Osteoblast (primary cell): ENCODE results near the gene COPG2. TPM values are rescaled to one million over a fixed set of nuclear protein-coding genes. Genes with fewer than 3 reads are reported as not detected.
"Not testable (repeated sequence)": the region's sequence is repeated elsewhere in the genome, so short reads cannot be mapped to it uniquely, and the experiment has no call there.

Source experiments
- DNase-seq: peaks from one replicate; pipeline ENCODE4 v3.0.0; 2011; ENCODE audit warnings: low spot score, mixed read lengths; ENCODE audit not compliant: insufficient read length; ENCODE audit errors: missing footprints
- H2AFZ ChIP-seq: 2 replicates; pipeline ENCODE4 v1.6.0; 2011; ENCODE audit warnings: mild to moderate bottlenecking, low read length
- H3K27ac ChIP-seq: 2 replicates; pipeline ENCODE4 v1.5.1; 2011; ENCODE audit warnings: mild to moderate bottlenecking, low read depth, low read length, moderate library complexity
- H3K27me3 ChIP-seq: 2 replicates; pipeline ENCODE4 v1.6.0; 2012; ENCODE audit warnings: mild to moderate bottlenecking, control low read depth, inconsistent platforms, low read length, moderate library complexity; ENCODE audit not compliant: insufficient read depth
- H3K36me3 ChIP-seq: 2 replicates; pipeline ENCODE4 v1.5.1; 2011; ENCODE audit warnings: mild to moderate bottlenecking, low read length, control low read depth, moderate library complexity; ENCODE audit not compliant: insufficient read depth
- H3K4me1 ChIP-seq: 2 replicates; pipeline ENCODE4 v1.5.1; 2011; ENCODE audit warnings: mild to moderate bottlenecking, low read length, control low read depth, moderate library complexity; ENCODE audit not compliant: insufficient read depth
- H3K4me2 ChIP-seq: 2 replicates; pipeline ENCODE4 v1.6.0; 2011; ENCODE audit warnings: mild to moderate bottlenecking, low read length; ENCODE audit not compliant: insufficient read depth
- H3K4me3 ChIP-seq: fragments of 200-600 bp; sonication (generic); 3 replicates; pipeline ENCODE4 v1.5.1; 2012; ENCODE audit warnings: mild to moderate bottlenecking, low read length, inconsistent platforms; ENCODE audit not compliant: insufficient read depth
- H3K79me2 ChIP-seq: 2 replicates; pipeline ENCODE4 v1.6.0; 2012; ENCODE audit warnings: mild to moderate bottlenecking, low read length, control low read depth, inconsistent platforms; ENCODE audit not compliant: insufficient read depth
- H3K9me3 ChIP-seq: 2 replicates; pipeline ENCODE4 v1.5.1; 2011; ENCODE audit warnings: low read depth, low read length, control low read depth
- H4K20me1 ChIP-seq: 2 replicates; pipeline ENCODE4 v1.6.0; 2012; ENCODE audit warnings: mild to moderate bottlenecking, low read length, control low read depth; ENCODE audit not compliant: insufficient read depth
- CTCF ChIP-seq: IDR thresholded peaks from 2 replicates; pipeline ENCODE4 v1.5.1; 2011; ENCODE audit warnings: mild to moderate bottlenecking, low read depth, low read length, moderate library complexity; ENCODE audit errors: extremely low read depth
- total RNA-seq: library from RNA; depleted of rRNA; stranded (reverse); fragments of >200 nt; gene quantifications from 2 replicates; pipeline ENCODE4 v1.2.3, GENCODE V29; 2012

COPG2 gene
- total RNA-seq, 1 donor, result 59.7 TPM

DNA sequence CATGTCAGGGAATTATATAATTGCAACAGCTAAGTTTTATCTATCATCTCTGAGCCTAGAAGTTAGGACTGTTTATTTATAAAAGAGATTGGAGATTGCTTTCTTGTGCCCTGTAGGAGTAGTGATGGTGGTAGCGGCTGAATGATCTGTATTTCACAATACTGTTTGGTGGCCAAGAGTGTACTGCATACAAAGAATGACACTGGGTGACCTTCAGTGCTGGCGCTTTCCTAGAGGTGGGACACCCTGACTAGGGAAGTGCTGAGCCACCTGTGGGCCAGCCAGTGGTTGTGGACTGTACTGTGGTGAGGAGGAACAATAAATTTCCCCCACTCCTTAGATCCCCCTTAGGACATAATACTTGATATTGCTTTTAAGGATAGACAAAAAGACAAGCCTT is 53.0 kb downstream of the COPG2 start:
- Histone ChIP-seq H3K27ac (no peak overlapping the region), H3K4me2 (no peak overlapping the region), H3K36me3 (peaks cover 6% of the 10 kb centered on the region), H3K4me3 (no peak overlapping the region), H3K4me1 (no peaks in the 10 kb centered on the region), H2AFZ (no peak overlapping the region), H3K79me2 (no peaks in the 10 kb centered on the region), H3K27me3 (no peaks in the 10 kb centered on the region), H4K20me1 (no peaks in the 10 kb centered on the region), H3K9me3 (no peaks in the 10 kb centered on the region)
- TF ChIP-seq CTCF, result no peak
- no peak for DNase-seq

- Histone ChIP-seq H3K36me3 (peaks cover 10% of the 10 kb centered on the region), H3K4me2 (no peak overlapping the region), H4K20me1 (no peaks in the 10 kb centered on the region), H3K9me3 (no peaks in the 10 kb centered on the region), H3K27ac (no peak overlapping the region), H3K27me3 (no peaks in the 10 kb centered on the region), H3K4me1 (no peaks in the 10 kb centered on the region), H3K79me2 (no peaks in the 10 kb centered on the region), H2AFZ (no peak overlapping the region), H3K4me3 (no peak overlapping the region)
- TF ChIP-seq CTCF, result no peak
- DNase-seq, result no peak
Observed at GRCh38 chr7:130614449-130614848, 54.1 kb downstream of the COPG2 start.

- Histone ChIP-seq H3K4me1 (no peaks in the 10 kb centered on the region), H4K20me1 (no peaks in the 10 kb centered on the region), H3K9me3 (no peaks in the 10 kb centered on the region), H3K27me3 (no peaks in the 10 kb centered on the region), H3K36me3 (peaks cover 15% of the 10 kb centered on the region), H3K4me2 (no peak overlapping the region), H3K4me3 (no peak overlapping the region), H3K79me2 (no peaks in the 10 kb centered on the region), H3K27ac (no peak overlapping the region), H2AFZ (no peak overlapping the region)
- DNase-seq, result peak; percentile 9
- TF ChIP-seq CTCF, result no peak
Observed at GRCh38 chr7:130611218-130611617, 57.3 kb downstream of the COPG2 start.

GRCh38 chr7:130607066-130607465 is 61.5 kb downstream of the COPG2 start:
- not testable (repeated sequence) for H4K20me1 ChIP-seq, H3K79me2 ChIP-seq, H3K4me1 ChIP-seq, H2AFZ ChIP-seq, H3K27ac ChIP-seq, H3K9me3 ChIP-seq, DNase-seq, H3K4me3 ChIP-seq, H3K4me2 ChIP-seq, H3K27me3 ChIP-seq
- peaks cover 16% of the 10 kb centered on the region for H3K36me3 ChIP-seq

GRCh38 chr7:130606161-130606560 is 62.4 kb downstream of the COPG2 start:
- no peak for DNase-seq
- Histone ChIP-seq H3K9me3 (no peaks in the 10 kb centered on the region), H2AFZ (no peak overlapping the region), H3K27me3 (no peaks in the 10 kb centered on the region), H3K79me2 (no peaks in the 10 kb centered on the region), H3K4me1 (no peaks in the 10 kb centered on the region), H3K4me2 (no peak overlapping the region), H3K36me3 (peaks cover 16% of the 10 kb centered on the region), H3K4me3 (no peak overlapping the region), H4K20me1 (no peaks in the 10 kb centered on the region), H3K27ac (no peak overlapping the region)
- no peak for TF ChIP-seq CTCF
